Astrocyte (in vitro differentiated cells and primary cell): Measurements from ENCODE around the gene STRADB.

Experiments
- EZH2 ChIP-seq: IDR thresholded peaks from 2 replicates; pipeline ENCODE4 v1.6.1; 2012; ENCODE audit warnings: mild to moderate bottlenecking, low read length, inconsistent platforms; ENCODE audit not compliant: insufficient read depth
- TF ChIP-seq, protein P1 (sequence below): IDR thresholded peaks from 2 replicates; pipeline ENCODE4 v1.5.1; 2011; ENCODE audit warnings: low read depth, mild to moderate bottlenecking, inconsistent platforms, low read length, moderate library complexity; ENCODE audit not compliant: insufficient read depth

DNA sequence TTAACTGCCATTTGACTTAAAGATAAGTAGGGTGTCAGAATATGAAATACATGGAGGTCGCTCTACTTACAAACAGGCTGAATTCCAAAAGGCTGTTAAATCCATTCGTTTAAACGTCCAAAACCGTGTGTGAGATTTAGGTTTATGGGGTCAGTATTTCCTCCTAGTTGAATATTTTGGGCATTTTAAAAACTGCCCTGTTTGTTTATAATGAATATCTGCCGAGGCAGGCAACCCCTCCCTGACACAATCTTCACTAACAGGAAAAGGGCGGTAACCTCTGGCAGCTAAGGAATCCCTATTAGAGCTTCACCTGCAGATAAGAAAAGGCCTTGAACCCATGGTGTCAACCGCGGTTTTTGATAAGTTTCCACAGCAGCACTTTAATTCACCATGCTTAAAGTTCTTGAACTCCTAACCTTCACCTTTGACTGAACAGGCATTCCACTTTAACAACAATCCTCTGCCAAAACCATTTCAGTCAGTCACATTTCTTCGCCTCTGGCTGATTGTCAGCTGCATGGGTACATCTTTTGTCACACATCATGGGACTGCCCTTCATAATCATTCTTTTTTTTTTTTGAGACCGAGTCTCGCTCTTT is 18.0 kb upstream of the STRADB start:
- TF ChIP-seq, protein P1, sequence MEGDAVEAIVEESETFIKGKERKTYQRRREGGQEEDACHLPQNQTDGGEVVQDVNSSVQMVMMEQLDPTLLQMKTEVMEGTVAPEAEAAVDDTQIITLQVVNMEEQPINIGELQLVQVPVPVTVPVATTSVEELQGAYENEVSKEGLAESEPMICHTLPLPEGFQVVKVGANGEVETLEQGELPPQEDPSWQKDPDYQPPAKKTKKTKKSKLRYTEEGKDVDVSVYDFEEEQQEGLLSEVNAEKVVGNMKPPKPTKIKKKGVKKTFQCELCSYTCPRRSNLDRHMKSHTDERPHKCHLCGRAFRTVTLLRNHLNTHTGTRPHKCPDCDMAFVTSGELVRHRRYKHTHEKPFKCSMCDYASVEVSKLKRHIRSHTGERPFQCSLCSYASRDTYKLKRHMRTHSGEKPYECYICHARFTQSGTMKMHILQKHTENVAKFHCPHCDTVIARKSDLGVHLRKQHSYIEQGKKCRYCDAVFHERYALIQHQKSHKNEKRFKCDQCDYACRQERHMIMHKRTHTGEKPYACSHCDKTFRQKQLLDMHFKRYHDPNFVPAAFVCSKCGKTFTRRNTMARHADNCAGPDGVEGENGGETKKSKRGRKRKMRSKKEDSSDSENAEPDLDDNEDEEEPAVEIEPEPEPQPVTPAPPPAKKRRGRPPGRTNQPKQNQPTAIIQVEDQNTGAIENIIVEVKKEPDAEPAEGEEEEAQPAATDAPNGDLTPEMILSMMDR = no peak
- no peak for TF ChIP-seq EZH2
